ENCODE measurements around the gene P2RX6. TPM values are rescaled to one million over a fixed set of nuclear protein-coding genes. Genes with fewer than 3 reads are reported as not detected.
"Not testable (repeated sequence)": the region's sequence is repeated elsewhere in the genome, so short reads cannot be mapped to it uniquely, and the experiment has no call there.

P2RX6 gene
- total RNA-seq, 1 donor from 2014 or later, result 1.5 TPM

DNA sequence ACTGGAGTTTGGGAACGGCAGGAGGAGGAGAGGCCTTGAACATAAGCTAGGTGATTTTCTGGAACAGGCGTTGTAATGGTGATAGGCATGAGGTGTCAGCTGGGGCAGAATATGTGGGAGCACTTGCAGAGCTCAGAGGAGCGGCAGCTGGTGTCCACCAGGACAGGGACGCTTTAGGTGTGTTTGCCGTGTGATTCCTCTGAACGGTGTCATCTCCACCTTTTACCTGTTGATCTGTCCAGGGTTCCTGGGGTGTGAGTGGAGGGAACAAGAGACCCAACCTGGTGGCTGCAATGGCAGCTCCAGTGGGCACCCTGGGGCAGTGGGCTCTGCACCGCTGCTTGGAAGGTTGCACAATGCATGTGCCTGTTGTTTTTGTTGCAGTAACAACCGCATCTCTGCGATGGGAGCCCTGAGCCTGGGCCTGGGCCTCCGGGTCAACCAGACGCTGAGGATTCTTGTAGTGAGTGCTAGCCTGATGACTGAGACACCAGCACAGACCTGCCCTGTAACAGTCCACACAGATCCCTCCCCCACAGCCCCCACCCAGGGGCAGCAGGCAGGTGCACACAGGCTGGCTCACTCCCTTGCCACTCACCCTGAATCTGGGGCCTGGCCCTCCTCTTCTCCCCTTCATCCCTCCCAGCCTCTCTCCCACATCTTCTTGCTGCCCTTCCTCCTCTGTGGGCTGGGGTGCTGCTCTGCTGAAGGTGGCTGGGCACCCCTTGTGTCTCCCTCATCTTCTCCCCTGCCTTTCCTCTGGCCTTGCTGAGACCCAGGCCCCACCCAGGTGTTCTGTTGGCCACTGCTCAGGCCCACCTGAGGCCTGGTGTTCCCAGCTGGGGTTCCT lies 40.0 kb downstream of the P2RX6 start:
- Mint-ChIP-seq H3K9me3 (ENCODE audit: unreplicated experiment) (peaks cover 12% of the 10 kb centered on the region), H3K4me1 (ENCODE audit: low read depth, unreplicated experiment) (peaks cover 23% of the 10 kb centered on the region), H3K4me3 (ENCODE audit: unreplicated experiment) (peak overlapping the region; percentile 46), H3K27ac (ENCODE audit: unreplicated experiment) (no peak overlapping the region), H3K27me3 (ENCODE audit: unreplicated experiment) (peaks cover 13% of the 10 kb centered on the region), H3K36me3 (ENCODE audit: unreplicated experiment) (no peaks in the 10 kb centered on the region)
- TF ChIP-seq, protein P1, sequence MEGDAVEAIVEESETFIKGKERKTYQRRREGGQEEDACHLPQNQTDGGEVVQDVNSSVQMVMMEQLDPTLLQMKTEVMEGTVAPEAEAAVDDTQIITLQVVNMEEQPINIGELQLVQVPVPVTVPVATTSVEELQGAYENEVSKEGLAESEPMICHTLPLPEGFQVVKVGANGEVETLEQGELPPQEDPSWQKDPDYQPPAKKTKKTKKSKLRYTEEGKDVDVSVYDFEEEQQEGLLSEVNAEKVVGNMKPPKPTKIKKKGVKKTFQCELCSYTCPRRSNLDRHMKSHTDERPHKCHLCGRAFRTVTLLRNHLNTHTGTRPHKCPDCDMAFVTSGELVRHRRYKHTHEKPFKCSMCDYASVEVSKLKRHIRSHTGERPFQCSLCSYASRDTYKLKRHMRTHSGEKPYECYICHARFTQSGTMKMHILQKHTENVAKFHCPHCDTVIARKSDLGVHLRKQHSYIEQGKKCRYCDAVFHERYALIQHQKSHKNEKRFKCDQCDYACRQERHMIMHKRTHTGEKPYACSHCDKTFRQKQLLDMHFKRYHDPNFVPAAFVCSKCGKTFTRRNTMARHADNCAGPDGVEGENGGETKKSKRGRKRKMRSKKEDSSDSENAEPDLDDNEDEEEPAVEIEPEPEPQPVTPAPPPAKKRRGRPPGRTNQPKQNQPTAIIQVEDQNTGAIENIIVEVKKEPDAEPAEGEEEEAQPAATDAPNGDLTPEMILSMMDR (IDR thresholded peaks at IDR 0.05; ENCODE audit: partially characterized antibody, unreplicated experiment), result no peak
- DNase-seq, result no peak

DNA sequence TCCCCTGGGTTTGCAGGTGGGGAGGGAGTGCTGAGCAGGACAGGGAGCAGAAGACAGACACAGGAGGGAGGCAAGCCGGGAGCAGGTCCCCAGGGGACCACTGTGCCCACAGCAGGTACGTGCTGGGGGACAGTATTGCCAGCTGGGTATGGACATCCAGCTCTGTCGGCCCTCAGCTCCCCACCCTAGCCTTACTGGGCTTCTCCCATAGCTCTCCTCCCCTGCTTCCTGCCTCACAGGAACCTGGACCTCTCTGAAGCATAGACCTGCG lies 40.5 kb downstream of the P2RX6 start:
- H3K4me3 Mint-ChIP-seq (ENCODE audit: unreplicated experiment), result no peak overlapping the region
- H3K27ac Mint-ChIP-seq (ENCODE audit: unreplicated experiment), result no peak overlapping the region
- no peak for DNase-seq
- TF ChIP-seq, protein P1 (IDR thresholded peaks at IDR 0.05; ENCODE audit: partially characterized antibody, unreplicated experiment), result no peak
- no peaks in the 10 kb centered on the region for H3K36me3 Mint-ChIP-seq (ENCODE audit: unreplicated experiment)
- H3K4me1 Mint-ChIP-seq (ENCODE audit: low read depth, unreplicated experiment), result peaks cover 23% of the 10 kb centered on the region
- peaks cover 8% of the 10 kb centered on the region for H3K9me3 Mint-ChIP-seq (ENCODE audit: unreplicated experiment)
- peaks cover 13% of the 10 kb centered on the region for H3K27me3 Mint-ChIP-seq (ENCODE audit: unreplicated experiment)

DNA sequence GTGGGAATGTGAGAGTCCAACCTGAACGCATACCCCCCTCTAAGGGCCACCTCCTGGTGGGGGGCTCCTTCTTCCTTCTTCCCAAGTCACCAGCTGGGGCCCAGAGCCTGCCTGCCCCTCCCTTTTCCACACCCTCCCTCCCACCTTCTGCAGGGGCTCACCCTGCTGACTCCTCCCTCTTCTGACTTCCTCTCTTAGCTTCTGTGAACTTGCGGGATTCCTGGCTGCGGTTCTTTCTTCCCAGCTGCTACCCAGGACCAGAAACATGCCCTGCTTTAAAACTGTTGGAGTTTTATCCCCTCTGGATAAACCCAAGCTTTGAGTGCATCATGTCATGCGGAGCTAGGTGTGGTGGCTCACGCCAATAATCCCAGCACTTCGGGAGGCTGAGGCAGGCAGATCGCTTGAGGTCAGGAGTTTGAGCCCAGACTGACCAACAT lies 40.9 kb downstream of the P2RX6 start:
- no peak for DNase-seq
- H3K36me3 Mint-ChIP-seq (ENCODE audit: unreplicated experiment), result no peaks in the 10 kb centered on the region
- TF ChIP-seq, protein P1 (IDR thresholded peaks at IDR 0.05; ENCODE audit: partially characterized antibody, unreplicated experiment), result no peak
- peaks cover 23% of the 10 kb centered on the region for H3K4me1 Mint-ChIP-seq (ENCODE audit: low read depth, unreplicated experiment)
- H3K4me3 Mint-ChIP-seq (ENCODE audit: unreplicated experiment), result no peak overlapping the region
- peaks cover 13% of the 10 kb centered on the region for H3K27me3 Mint-ChIP-seq (ENCODE audit: unreplicated experiment)
- H3K27ac Mint-ChIP-seq (ENCODE audit: unreplicated experiment), result no peak overlapping the region
- H3K9me3 Mint-ChIP-seq (ENCODE audit: unreplicated experiment), result peaks cover 8% of the 10 kb centered on the region

DNA sequence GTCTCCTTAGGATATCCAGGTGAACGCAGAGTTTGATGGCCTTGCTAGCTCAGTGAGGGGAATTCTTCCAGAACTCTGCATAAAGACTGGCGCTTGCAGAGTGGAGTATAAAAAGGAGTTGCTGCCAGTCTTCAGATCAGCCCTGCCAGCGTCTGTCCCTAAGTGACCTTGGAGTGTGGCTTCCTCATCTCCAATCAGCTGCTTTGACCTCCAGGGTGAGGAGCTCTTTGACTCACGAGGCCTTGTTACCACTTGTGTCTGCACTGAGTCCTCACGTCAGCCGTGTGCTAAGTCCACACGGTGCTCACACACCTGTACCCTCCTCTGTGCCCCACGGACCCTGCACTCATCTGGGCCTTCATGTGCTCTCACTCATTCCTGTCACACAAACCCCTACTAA lies 45.4 kb downstream of the P2RX6 start:
- not testable (repeated sequence) for H3K9me3 Mint-ChIP-seq (ENCODE audit: unreplicated experiment); H3K4me1 Mint-ChIP-seq (ENCODE audit: low read depth, unreplicated experiment); DNase-seq

DNA sequence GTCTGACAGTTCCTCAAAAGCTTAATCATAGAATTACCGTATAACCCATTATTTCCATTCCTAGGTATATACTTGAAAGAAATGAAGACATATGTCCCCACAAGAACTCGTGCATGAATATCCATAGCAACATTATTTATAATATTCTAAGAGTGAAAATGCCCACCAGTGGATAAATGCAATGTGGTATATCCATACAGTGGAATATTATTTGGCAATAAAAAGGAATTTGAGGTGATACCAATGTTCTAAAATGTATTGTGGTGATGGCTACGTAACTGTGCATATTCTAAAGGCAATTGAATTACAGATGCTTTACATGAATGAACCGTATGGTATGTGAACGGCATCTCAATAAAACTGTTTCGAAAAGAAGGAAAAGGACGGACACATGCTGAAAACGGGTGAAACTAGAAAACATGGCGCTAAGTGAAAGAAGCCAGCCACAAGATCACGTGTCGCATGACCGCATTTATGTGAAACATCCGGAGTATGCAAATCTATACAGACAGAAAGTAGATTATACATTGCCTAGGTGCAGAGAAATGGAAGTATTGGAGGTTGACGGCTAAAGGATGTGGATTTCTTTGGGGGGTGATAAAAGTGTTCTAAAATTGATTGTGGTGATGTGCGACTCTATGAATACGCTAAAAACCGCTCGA lies 46.8 kb downstream of the P2RX6 start:
- H3K9me3 Mint-ChIP-seq (ENCODE audit: unreplicated experiment); H3K4me1 Mint-ChIP-seq (ENCODE audit: low read depth, unreplicated experiment): not testable (repeated sequence)

More for the DNA sequence above, 45.4 kb downstream of the P2RX6 start:
- H3K36me3 Mint-ChIP-seq (ENCODE audit: unreplicated experiment); H3K27ac Mint-ChIP-seq (ENCODE audit: unreplicated experiment); H3K27me3 Mint-ChIP-seq (ENCODE audit: unreplicated experiment); H3K4me3 Mint-ChIP-seq (ENCODE audit: unreplicated experiment): not testable (repeated sequence)

DNA sequence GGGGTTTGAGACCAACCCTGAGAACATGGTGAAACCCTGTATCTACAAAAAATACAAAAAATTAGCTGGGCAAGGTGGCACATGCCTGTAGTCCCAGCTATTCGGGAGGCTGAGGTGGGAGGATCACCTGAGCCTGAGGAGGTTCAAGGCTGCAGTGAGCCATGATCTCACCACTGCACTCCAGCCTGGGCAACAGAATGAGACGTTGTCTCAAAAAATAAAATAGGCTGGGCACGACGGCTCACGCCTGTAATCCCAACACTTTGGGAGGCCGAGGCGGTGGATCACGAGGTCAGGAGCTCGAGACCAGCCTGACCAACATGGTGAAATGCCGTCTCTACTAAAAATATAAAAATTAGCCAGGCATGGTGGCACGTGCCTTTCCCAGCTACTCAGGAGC lies 49.5 kb downstream of the P2RX6 start:
- DNase-seq; H3K27me3 Mint-ChIP-seq (ENCODE audit: unreplicated experiment); H3K36me3 Mint-ChIP-seq (ENCODE audit: unreplicated experiment): not testable (repeated sequence)

More for the DNA sequence above, 46.8 kb downstream of the P2RX6 start:
- DNase-seq; H3K36me3 Mint-ChIP-seq (ENCODE audit: unreplicated experiment); H3K4me3 Mint-ChIP-seq (ENCODE audit: unreplicated experiment); H3K27me3 Mint-ChIP-seq (ENCODE audit: unreplicated experiment); H3K27ac Mint-ChIP-seq (ENCODE audit: unreplicated experiment): not testable (repeated sequence)

More for the DNA sequence above, 49.5 kb downstream of the P2RX6 start:
- not testable (repeated sequence) for H3K4me3 Mint-ChIP-seq (ENCODE audit: unreplicated experiment); H3K9me3 Mint-ChIP-seq (ENCODE audit: unreplicated experiment); H3K27ac Mint-ChIP-seq (ENCODE audit: unreplicated experiment); H3K4me1 Mint-ChIP-seq (ENCODE audit: low read depth, unreplicated experiment)

Measured in glutamatergic neuron (in vitro differentiated cells).